DMS153 treated with DMSO at 0.1 percent for 48 hours (cell line): ENCODE results near the gene TMCC2.

ENCODE experiments used
- DNase-seq: peaks from one replicate; lab custom pipeline; 2025; ENCODE audit not compliant: unreplicated experiment; lab: John Stamatoyannopoulos, UW

Gene TMCC2

DNA sequence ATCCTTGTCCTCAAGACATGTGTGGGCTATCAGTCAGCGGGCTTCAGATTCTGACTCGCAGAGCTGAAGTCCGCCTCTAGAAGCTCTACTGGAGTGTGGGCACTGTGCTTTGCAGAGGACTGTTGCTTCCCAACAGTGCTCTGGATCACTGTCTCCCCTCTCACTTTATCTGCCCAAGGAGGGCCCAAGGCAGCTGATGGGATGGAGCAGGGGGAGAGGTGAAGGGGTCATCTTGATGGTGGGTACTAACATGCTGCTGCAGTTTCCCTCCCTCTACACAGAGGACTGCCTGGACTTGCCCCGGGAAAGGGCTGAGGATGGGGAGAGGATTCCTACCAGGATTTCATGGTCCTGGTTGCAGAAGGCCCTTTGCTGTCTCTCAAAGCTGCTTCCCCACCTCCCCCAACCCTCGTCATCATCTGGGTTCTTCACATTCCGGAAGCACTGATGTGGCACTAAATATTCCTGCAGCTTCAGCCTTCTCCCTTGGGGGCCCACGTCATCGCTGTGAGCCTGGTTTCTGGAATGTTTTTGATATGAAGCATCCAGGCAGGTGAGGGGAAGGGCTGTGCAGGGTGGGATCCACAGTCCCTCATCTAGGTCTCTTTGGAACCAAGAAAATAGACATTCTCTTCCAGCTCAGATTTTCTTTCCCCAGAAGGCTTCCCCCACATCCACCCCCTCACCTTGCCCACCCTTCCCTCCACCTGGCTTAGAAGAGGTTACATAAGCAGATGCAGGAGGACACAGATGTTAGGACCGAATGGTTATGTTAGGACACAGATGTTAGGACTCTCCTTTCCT lies 70.6 kb downstream of the TMCC2 start:
- no peak for DNase-seq

DNA sequence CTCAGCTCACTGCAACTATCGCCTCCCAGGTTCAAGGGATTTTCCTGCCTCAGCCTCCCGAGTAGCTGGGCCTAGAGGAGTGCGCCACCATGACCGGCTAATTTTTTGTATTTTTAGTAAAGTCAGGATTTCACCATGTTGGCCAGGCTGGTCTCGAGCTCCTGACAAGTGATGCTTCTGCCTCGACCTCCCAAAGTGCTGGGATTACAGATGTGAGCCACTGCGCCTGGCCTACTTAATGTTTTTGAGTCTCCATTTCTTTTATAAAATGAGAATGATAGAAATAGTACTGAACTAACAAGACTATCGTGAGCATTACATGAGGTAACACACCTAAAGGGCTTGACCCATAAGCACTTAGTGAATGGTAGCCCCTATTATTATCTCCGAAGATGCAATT lies 72.4 kb downstream of the TMCC2 start:
- DNase-seq, result no peak

DNA sequence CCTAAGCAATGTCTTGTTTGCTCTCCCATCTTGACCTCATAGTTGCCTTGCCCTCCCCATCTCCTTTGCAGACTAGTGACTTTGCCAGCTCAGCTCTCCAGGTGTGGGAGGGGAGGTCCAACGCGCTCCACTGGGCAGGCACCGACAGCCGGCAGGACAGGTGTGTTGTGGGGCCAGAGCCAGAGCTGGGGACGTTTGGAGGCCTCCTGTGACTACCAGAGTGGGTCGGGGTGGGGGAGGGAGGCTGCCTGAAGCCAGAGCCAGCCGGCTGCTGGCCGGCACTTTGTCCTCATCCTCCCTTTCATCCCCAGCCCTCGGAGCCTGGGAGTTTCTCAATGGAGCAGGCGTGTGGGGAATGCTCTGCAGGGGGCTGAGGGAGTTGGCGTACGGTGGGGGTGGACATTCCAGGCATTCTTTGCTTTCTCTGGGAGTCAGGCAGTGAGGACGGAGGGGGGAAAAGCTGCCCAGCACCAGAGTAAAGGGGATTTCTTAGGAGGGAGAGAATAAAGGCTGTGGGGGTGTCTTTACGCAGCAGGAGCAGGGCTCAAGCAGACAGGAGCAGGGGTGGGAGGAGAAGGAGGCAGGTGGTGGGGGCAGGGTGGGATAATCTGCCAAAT lies 73.6 kb downstream of the TMCC2 start:
- no peak for DNase-seq

DNA sequence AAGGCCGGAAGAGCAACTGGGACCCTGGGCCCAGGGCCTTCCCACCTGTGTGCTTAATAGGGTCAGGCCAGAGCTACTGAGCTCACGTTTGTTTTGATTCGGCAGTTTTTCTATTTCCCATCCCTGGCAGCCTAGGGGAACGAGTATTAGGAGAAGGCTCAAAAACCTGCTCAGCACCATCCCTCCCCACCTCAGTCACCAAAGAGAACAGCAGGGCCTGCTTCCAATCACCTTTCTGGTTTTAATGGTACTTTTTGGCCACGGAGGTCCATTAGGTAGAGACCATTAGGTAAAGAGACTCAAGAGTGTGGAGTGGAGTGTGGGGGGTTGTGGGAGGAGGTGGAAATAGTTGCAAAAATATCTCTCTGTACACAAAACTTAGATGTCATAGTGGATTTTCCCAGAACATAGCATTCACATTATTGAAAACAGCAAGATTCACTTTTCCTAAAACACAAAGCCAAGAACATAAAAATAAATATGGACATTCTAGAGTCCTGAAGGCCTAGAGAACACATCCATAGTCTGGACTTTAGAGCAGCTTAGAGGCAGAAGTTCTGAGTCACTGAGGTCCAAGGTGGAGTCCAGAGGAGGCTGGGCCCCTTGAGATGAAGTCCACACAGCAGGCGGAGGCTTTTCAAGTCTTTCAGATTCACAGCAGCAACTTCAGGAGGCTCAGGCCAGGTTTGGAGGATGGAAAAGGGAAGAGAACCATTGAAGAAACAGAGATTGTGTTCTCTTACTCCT lies 74.3 kb downstream of the TMCC2 start:
- DNase-seq, result no peak

DNA sequence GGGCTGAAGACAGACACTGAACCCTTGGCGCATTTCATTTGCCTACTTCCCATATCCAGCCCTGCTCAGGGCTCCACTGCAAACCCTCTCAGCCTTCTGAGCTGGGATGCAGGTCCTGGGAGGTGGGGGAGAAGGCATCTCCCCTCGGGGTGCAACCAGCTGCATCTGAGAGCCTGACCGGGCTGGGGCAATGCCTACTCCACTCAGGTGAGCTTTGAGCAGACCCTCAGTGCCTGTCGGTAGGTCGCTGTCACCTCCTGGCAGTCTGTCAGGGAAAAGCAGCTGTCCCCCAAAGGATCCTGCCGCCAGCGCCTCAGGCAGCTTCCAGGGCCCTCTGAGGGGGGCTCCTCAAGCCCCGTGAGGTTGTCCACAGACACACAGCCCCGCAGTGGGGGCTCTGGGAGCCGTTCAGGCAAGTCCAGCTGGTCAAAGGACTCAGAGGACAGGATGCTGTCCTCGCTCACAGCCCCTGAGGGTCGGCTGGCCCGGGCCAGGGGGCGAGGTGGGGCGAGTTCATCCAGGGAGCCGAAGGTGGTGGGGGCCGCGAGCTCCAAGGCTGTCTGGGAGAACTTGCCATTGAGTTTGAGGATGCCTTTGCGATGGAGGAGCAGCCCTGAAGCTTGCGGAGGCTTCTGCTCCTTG lies 75.6 kb downstream of the TMCC2 start:
- DNase-seq, result no peak

DNA sequence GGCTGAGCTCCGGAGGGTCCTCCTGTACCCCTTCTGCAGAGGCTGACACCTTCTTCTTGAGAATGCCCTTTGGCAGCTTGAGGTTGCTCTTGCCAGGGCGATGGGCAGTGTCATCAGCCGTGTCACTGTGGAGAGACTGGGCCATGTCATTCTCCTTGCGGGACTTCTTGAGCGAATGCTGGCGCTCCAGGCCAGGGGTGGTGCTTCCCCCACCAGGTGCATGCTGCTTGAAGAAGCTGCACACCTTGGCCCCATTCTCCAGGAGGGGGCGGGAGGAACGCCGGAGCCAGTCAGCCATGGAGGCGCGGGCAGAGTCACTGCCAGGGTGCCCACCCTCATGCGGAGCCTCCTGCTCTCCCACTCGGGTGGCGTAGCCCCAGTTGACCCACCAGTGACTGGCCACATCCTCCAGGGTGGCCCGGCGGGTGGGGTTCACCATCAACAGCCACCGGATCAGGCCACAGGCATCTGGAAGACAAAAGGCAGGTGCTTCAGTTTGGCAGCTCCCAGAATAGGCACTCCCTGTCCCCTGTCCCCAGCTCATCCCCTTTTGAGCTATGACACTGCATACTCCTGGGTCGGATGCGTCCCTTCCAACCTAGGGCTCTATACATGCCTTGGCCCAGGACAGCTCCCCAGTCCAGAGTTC lies 76.4 kb downstream of the TMCC2 start:
- DNase-seq, result no peak

DNA sequence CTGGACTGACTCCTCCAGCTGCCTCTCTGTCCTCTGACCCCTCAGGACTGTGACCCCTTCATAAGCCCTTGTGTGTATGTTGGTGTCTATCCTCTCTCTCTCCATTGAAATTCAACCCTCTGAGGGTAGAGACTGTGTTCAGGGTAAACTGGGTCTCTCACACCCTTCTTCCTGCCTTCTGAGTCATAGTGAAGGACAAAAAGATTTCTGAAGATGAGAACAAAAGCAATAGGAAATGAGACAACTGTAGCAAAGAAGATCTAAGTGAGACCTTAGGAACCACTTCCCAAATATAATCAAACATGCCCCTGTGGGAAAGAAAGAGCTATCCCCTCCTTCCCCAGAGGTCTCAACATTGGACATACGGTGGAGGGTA lies 76.9 kb downstream of the TMCC2 start:
- DNase-seq, result no peak

DNA sequence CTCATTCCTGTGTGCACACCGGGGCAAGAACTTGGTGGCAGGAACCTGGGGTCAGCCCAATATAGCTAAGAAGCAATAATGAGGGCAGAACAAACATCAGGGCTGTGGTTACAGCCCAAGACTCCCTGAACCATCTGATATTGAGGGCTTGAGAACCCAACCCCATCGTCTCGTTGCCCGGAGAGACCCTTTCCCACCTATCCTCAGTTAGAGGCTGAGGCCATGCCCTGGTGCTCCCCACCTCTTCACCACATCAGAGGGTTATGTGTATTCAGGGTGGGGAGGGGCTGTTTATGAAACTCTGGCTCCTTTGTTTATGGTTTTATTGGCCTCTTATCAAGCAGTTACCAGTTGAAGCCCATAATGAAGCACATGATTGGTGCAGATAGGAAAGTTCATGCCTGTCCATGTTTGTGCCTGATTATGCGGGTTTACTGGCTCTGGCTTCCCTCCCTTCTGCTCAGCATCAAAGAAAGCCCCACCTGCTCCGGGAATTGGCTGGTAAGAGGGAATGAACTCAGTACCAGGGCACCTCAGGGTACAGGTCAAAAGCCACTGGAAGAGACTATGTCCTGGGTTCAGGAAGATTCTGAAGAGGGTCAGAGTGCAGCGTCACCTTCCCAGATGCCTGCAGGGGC lies 79.3 kb downstream of the TMCC2 start:
- DNase-seq, result no peak

DNA sequence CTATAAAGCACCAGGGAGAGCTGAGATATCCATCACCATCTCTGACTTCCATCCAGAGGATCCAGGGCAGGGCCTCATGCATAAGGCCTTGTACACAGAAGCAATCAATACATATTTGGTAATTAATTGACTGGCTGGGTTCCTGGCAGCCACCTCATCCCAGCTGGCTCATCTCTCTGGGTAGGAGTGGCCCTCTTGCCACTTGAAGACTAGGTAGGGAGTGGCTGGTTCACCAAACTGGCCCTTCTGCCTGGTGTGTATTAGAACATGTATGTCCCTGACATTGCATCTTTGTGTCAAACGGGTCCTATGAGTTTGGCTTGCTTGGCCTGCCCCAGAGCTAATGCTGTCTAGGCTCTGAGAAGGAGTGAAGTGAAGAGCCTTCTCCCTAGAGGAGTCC lies 82.0 kb downstream of the TMCC2 start:
- no peak for DNase-seq

DNA sequence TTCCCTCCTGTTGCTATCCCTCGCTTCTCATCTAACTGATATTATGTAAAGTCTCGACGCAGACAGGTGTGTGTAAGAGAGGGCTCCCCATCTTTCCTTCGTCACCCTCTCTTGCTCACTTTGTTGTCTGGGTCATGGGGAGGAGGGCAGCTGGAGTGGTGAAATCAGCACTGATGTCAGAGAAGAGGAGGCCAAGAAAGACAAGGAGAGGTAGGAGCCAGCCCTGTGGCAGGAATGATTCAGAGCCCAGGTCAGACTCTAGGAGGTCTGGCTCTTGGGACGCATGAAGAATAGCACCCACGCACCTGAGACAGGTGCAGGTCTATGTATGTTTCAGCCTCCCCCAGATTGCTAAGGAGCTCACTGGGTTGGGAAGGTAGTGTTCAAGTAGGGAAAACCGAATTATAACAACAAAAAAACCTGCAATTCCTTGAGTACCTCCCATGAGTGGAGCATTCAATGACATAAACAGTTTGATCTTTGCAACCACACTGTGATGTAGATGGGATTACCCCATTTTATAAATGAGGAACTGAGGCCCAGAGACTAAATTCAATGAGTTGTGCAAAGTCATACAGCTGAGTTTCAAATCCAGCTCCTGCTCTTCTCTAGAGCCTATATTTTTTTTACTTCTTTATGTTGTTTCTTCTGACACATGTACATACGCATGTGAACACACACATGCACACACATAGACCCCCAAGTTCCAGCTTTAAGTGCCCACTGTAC lies 83.4 kb downstream of the TMCC2 start:
- DNase-seq, result no peak

DNA sequence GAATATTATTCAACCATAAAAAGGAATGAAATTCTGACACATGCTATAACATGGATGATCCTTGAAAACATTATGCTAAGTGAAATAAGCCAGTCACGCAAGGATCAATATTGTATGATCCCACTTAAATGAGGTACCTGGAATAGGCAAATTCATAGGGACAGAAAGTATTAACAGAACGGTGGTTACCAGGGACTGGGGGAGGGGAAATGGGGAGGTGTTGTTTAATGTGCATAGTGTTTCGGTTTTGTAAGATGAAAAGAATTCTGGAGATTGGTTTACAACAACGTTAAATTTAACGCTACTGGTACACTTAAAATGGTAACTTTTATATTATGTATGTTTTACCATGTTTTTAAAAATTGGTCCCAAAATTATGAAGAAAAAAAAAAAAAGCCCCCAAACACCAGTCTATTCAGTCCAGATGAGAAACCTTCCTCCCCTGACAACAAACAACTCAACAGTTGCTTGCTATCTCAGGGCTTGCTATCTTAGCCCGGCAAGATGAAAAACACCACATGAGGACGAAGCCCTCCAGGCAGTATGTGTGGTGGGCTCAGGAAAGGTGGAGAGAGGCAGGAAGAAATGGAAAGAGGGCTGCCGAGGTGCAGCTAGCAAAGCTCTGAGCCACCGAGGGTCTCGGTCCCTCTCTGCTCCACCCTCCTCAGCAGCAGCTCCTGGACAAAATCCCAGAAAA lies 85.3 kb downstream of the TMCC2 start:
- DNase-seq, result no peak

DNA sequence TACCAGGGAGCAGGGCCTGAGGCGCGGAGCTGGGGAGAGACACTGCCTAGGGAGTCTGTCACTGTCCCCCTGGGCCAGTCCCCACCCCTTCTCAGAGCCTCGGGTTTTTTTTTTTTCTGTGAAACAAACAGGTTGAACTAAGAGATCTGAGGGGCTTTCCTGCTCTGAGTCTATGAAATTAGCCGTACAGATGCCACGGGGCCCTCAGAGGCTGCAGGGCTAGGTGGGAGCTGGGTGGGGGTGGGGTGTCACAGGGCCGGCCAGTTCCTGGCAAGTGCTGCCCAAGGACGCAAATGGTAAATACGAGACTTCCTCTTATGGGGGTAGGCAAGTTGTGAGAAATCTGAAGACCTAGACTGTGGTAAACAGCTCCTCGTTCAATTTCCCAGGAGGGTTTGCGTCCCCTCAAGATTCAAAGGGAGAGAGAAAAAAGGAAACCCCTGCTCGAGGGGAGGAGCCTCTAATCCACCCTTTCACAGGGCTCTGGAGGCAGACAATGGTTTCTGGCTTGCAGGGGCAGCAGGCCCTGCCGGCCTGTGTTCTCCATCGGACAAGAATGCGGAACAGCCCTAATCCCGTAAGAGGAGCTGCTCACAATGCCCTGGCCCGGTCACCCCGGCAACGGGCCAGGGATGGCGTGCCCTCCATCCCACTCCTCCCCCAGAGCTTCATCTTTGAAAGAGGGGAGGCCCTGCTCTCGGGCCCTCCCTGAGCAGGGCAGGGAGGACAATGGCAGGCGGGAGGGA lies 86.0 kb downstream of the TMCC2 start:
- peak; percentile 58 for DNase-seq

DNA sequence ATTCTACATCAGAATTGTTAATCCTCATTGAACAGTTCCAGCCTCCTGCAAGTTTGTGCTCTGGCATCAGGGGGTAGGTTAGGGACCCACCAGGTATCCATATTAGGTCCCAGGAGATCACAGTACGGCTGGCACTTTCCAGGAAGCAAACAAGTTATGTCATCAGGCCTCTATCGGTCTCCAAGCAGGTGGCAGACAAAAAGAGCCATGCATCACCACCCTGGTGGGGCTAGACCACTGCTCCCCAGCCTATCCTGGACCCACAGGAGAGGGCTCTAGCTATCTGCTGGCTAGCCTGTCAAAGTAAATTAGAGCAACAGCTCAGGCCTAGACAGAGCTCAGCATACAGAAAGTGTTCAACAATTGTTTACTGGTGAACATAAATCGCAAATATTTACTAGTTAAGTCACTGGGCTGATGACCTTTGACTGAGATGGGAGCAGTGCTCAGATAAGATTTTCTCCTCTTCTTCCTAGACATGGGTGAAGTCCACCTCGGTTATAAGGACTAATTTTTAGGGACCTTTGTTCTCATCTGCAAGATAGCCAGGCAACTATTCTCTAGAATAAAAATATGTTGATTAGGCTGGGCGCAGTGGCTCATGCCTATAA lies 87.4 kb downstream of the TMCC2 start:
- peak; percentile 51 for DNase-seq

DNA sequence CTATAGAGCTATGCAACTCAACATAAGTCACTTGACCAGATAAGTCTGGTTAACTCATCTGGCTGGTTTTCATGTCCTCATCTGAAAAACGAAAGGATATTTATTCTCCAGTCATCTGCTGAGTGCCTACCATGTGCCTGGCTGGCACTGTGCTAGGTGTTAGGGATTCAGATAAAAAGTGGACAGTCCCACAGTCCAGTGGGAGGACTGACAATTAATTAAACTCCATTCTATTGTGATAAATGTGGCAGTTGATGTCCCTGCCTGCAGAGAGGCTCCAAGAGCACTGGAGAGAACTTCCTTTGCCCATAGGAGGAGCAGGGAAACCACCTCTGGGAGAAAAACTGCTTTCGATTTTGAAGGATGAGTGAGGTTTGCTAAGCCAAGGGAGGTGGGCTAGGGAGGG lies 88.4 kb downstream of the TMCC2 start:
- DNase-seq, result no peak

DNA sequence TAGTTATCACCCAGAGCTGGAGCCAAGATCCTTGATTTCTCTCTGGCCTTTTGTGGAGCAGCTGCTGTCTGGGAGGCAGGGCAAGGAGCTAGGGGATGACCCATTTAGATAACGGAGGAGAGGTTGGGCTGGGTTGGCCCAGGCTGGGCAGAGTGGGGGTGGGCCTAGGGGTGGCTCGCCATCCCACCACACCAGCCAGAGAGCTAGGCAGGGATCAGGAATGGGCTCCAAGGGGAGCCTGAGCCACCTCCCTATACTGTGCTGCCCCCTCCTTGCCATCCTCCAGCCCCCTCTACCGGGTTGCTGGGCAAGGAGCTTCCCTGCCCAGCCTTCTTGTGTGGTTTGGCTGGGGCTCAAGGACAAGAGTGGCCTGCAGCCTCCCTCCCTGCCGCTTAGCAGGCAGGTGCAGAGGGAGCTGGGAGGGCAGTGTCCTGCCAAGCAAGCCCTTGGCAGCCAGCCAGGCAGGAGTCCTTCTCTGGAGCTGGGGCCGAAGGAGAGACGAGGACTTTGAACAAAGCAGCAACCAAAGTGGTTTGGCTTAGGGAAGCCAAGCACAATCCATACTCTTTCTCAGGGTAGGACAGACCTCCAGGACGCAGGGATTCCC lies 89.7 kb downstream of the TMCC2 start:
- peak; percentile 98 for DNase-seq

DNA sequence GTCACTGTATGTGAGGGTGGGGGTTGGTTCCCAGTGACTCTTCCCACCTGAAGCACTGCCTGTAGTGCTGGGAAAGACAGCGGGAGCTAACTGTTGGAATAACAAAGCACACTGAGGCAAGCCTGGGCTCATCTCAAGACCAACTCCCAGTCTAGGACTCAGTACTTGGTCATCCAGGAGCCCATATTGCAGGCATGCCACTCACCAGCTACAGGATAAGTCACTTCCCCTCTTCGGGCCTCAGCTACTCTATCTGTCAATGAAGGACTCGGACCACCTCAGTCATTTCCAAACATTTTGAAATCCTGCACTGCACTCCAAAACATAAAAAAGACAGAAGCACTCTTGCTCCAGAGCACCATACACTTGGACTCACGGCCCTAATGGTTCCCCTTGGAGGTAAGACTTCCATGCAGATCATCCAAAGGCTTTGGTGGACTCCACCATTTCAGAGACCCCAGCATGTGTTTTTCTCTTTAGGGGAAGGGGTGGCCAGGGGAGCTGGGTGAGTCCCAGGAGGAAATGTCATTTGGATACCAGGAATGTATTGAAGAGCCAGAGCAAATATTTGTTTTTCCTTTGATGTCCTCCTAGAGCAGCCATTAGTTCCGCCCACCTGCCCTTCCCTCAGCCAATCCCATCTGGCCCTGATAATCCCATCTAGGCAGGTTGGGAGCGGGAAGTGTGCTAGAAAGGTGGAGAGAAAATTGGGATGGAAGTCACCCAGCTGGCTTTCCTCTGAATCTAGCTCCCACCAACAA lies 90.7 kb downstream of the TMCC2 start:
- DNase-seq, result peak; percentile 99
